ENCODE results near the gene ATXN1.

GRCh38 chr6:16567071-16567470 lies 194.2 kb downstream of the ATXN1 start:
- no peak for TF ChIP-seq GATA2 (IDR thresholded peaks at IDR 0.05; ENCODE audit: low read depth, low read length)
- TF ChIP-seq GATA3 (IDR thresholded peaks at IDR 0.05; ENCODE audit: low read depth, low read length): no peak
